Epidermal melanocyte (primary cell): ENCODE data around the gene ETFA.

ENCODE experiments used
- DNase-seq: peaks from one replicate; pipeline ENCODE4 v3.0.0; 2011; ENCODE audit warnings: low spot score; ENCODE audit not compliant: insufficient read length

Gene ETFA

DNA sequence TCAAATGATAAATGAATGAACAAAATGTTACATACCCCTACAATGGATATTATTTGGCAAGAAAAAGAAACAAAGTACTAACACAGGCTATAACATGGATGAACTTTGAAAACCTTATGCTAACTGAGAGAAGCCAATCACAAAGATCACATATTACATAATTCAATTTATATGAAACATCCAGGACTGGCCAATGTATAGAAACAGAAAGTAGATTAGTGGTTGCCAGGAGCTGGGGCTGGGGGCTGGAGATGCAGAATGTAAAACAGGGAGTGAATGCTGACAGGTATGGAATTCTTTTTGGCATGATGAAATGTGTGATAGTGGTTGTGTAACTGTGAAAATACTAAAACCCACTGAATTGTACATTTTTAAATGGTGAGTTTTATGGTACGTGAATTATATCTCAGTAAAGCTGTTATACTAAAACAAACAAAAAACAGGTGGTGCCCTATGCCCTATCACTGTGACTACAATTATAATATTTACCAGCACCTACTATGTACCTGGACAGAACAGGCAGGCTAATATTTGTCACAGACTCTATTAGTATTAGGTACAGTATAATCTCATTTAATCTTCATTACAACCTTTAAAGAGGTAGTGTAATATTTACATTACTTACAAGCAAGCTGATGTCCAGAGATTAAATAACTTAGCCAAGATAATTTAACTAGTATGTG, 90.0 kb downstream of the ETFA start:
- no peak for DNase-seq

DNA sequence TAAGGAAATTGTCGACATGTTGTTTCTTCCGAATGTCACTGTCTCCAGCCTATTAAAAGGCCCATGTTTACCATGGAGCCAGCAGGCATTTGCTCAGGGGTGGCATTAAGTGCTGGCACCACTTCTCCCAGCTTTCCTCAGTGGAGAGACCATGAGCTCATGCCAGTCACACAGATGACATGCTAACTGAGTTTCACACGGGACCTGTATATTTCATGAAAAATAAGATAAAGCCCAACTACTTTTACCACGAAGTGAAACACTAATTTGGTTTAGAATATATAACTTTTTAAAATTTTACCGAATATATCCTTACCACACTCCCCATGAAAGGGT, 93.4 kb downstream of the ETFA start:
- no peak for DNase-seq

- no peak for DNase-seq
Observed at GRCh38 chr15:76217029-76217881, 94.0 kb downstream of the ETFA start.

- no peak for DNase-seq
Observed at GRCh38 chr15:76215634-76216033, 95.6 kb downstream of the ETFA start.

- DNase-seq, result no peak
Observed at GRCh38 chr15:76209942-76210341, 101.3 kb downstream of the ETFA start.

GRCh38 chr15:76209523-76209922, 101.7 kb downstream of the ETFA start:
- DNase-seq, result no peak

- DNase-seq, result no peak
Observed at GRCh38 chr15:76208786-76209424, 102.4 kb downstream of the ETFA start.

DNA sequence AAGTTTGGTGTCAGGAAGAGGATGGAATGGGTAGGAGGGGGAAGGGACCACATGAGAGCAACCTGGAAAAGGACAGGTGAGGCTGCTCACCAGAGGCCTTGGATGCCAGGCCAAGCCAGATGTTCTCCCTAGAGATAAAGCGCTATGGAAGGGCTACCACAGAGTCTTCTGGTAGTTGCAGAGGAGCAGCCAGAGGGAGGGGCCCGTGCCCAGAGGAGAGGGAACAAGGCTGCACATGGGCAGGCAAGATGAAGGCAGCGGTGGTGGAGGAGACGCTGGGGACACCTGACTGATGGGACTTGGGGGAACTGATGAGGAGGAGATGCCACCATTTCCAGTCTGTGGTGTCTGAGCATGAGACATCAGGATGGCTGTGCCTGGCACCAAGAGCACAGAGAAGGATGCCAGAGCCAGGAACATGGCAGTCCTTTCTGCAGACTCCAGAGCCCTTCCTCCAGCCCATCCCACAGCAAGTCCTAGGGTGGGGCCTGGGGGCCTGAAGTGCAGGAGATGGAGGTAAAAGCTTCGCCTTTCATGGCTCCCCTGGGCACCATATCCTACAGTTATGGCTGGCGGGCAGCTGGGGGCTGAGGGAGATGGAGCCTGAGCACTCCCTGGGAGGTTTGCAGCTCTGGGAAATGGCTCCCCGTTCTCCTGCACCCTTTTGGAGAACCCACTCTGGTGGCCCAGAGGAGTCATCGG, 103.0 kb downstream of the ETFA start:
- DNase-seq, result no peak

GRCh38 chr15:76206325-76206976, 104.8 kb downstream of the ETFA start:
- no peak for DNase-seq

GRCh38 chr15:76204916-76205460, 106.3 kb downstream of the ETFA start:
- no peak for DNase-seq

GRCh38 chr15:76204109-76204845, 107.0 kb downstream of the ETFA start:
- DNase-seq, result no peak

DNA sequence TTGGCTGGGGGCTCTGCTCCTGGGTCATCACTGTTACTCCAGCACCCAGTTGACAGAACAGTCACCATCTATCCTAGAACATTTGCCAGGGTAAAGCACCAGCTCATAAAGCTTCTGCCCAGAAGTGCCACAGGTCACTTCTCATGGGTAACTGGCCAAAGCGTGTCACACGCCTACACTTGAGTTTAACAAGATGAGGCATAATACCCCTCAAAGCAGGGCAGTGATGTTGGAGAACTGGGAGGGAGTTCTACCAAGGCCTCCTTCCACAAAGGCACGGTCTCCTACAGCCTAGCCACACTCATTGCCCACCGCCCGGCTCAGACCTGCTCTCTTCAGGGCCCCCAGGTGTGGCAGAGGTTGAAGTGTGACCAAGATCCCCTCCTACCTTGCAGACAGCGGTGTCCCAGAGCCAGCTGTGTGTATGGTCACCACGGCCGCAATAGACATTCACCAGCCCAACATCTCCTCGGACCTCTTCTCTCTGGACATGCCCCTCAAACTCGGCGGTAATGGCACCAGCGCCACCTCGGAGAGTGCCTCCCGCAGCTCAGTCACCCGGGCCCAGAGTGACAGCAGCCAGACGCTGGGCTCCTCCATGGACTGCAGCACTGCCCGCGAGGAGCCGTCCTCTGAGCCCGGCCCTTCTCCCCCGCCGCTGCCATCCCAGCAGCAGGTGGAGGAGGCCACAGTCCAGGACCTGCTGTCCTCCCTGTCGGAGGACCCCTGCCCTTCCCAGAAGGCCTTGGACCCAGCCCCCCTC, 107.7 kb downstream of the ETFA start:
- DNase-seq, result no peak

DNA sequence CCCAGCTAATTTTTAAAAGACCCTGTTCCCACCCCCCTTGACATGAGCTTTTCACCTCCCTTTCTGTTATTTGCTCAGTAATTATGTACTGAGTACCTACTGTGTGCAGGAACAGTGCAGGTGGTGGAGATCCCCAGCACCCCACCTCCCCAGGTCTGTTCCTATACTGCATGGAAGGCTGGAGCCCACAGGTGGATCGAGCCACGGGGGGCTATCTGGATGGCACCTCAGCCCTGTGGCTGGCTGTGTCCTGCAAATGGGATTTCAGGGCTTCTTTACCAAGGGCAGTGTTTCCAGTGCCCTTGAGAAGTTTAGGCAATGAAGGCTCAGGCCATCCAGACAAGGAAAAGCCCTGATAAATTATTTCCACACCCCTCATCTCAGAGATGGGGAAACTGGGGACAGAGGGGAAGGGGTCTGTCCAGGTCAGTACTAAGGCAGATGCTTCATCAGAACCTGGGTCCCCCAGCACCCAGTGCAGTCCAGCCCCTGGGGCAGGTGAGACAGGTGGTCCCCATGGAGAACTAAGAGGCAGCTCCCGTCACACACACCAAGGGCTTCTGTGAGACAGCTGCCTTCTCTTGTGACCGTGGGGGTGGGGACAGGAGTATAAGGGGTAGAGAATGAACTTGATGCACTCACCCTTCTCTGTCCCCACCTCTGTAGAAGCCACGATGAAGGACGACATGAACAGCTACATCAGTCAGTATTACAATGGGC, 109.6 kb downstream of the ETFA start:
- DNase-seq, result no peak

- no peak for DNase-seq
Observed at GRCh38 chr15:76200641-76201105, 110.6 kb downstream of the ETFA start.

DNA sequence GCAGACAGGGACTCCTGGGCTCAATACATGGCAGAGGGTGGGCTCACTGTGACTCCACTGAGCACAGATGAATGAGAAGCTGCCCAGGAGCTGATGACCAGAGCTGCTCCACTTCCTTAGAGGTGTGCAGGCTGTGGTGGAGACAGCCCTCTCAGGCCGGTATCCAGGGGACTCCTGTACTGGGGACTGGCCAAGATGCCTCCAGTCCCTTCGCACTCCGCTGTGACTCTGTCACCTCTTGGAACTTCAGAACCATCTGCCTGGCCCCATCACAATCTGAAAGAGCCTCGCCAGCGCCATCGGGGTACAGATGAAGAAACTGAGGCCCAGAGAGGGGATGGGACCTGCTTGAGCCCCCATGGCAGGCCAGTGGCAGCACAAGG, 111.2 kb downstream of the ETFA start:
- no peak for DNase-seq

DNA sequence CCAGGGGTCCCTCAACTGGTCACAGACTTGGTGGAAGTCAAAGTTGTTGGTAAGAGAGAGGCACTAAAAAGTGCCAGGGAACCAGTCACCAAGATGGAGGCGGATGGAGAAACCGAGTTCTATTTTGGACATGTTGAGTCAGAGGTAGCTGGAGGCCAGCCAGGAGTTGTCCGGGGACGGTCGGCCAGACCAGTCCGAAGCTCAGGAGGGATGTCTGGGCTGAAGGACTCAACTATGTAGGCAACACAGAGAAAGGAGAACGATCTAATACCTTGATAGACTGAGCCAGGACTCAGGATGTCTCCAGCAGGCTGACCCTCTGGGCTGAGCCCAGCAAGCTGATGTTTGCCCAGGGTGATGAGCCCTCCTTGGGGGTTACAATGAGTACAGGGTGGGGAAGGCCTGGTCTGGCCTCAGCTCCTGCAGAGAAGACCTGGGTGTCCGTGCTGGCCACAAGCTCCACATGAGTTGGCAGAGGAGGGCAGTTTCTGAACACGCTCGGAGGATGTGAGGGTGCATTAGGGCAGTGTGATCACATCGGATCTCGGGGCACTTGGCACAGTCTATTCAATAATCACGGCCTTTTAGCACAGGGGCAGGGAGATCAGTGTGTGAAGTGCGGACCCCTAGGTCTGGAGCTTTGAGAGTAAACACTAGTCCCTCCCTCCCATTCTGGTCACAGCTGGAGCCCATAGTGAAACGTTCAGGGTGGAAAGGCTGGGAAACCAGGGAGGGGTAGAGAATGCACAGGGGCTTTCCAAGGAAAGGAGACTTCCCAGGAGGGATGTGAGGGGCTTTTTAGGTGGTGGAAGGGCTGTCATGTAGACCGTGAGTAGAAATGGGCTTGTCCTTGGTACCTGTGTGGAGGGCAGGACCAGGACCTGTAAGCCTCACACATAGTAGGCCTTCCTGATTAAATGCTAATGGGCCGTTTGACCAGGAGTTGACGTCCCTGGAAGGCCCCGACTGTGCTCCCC, 111.9 kb downstream of the ETFA start:
- no peak for DNase-seq

DNA sequence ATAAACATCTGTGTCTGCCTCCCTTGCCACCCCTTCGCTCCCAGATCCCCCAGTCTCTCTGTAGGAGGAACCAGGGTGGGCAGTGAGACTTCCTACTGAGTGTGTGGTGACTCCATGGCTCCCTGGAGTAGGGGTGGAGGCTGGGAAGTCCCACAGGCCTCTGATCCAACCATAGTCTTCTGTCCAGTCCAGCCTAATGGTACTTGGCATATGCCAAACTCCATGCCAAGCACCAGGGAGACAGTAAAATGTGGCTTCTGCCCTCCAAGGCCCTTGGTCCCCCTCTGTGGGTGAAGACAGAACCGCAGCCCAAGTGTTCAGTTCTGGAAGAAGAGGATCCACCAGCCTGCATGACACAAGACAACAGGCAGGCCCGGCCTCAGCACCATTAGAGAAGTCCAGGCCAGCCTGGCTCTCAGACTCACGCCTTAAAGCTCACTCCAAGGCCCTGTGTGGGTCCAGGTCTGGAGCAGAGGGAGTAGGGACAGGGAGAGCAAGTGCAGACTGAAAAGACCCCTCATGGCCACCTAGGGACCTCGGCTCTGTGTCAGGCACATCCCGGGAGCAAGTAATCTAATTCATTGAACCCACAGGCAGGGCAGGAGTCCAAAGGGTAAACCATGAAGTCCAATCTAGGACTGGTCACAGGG, 112.7 kb downstream of the ETFA start:
- DNase-seq, result no peak
